Lower leg skin (tissue), 4 donors: ENCODE results near the gene DLGAP4. TPM values are rescaled to one million over a fixed set of nuclear protein-coding genes. Genes with fewer than 3 reads are reported as not detected.

Experiments used
- DNase-seq, 2 donors: peaks; one replicate each; pipeline ENCODE4 v3.0.0-alpha.2; 2019; ENCODE audit warnings: low spot score in 2 of 2
- H3K4me3 ChIP-seq: fragments of 200-600 bp; sonication (generic); 2 replicates; pipeline ENCODE4 v1.5.1; 2017; ENCODE audit warnings: mild to moderate bottlenecking, low read depth; ENCODE audit not compliant: poor library complexity, severe bottlenecking
- CTCF ChIP-seq, 3 donors: fragments of 450-650 bp; IDR thresholded peaks; one replicate each; pipeline ENCODE4 v1.5.1; 2016; ENCODE audit warnings: antibody characterized with exemption in 3 of 3, mild to moderate bottlenecking in 3 of 3, moderate library complexity in 2 of 3
- POLR2A ChIP-seq, 2 donors: fragments of 450-650 bp; IDR thresholded peaks; one replicate each; pipeline ENCODE4 v1.6.1; 2016 to 2017; ENCODE audit warnings: antibody characterized with exemption in 2 of 2, mild to moderate bottlenecking in 1 of 2, moderate library complexity in 1 of 2
- WGBS, 2 donors: methylation state at CpG; one replicate each; pipeline ENCODE4 v1.1.5; 2018; 5-methylcytosine and 5-hydroxymethylcytosine counted together
- intact Hi-C: fragments of 100-400 bp; cut with DNase I; formaldehyde crosslinking; loops from one replicate; pipeline ENCODE4 v1.15.0; 2023; ENCODE audit warnings: low total_unique reads
- total RNA-seq, 4 donors: library from RNA; depleted of rRNA; stranded (reverse); fragments of >200 nt; gene quantifications; one replicate each; pipeline ENCODE4 v1.1.0, GENCODE V29; 2016

DLGAP4 gene
- total RNA-seq, 4 donors from 2014 or later: 75.9 to 162 (median 87.7) TPM

DNA sequence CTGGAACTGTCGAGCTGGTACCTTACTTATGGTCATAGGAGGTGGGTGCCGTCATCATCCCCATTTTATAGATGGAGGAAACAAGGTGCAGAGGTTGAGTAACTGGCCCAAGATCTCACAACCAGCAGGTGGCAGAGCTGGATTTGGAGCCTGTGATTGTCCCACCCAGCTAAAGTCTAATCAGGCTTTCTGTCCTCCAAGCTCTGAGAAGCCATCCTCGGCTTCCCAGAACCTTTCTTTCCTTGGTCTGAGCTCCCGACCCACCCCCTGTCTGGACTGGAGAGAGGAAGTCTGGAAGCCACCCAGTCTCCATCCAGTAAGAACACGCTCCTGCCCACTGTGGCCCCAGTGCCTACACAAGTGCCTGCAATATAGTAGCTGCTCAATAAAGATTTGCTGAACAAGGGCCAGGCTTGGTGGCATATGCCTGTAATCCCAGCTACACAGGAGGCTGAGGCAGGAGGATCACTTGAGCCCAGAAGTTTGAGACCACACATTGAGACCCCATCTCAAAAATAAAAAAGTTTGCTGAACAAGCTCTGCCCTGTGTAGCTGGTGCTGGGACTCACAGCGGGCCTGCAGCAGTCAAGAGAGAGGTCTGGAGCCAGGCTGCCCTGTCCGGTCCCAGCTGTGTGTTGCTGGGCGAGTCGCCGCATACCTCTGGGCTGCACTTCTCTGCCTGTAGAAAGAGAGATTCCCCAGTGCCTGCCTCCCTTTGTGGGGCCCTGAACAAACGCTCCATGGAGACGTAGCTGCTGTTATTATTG is 32.5 kb upstream of the DLGAP4 start:
- 67 to 70% methylated on average over 12 of the region's 12 CpGs for WGBS, 2 donors
- H3K4me3 ChIP-seq: no peak overlapping the region
- peak in 1 of 2 donors; percentile 70 for DNase-seq
- TF ChIP-seq CTCF (IDR thresholded peaks at IDR 0.05) (no peak), POLR2A (IDR thresholded peaks at IDR 0.05) (no peak)
- intact Hi-C loops: no loop called here

DNA sequence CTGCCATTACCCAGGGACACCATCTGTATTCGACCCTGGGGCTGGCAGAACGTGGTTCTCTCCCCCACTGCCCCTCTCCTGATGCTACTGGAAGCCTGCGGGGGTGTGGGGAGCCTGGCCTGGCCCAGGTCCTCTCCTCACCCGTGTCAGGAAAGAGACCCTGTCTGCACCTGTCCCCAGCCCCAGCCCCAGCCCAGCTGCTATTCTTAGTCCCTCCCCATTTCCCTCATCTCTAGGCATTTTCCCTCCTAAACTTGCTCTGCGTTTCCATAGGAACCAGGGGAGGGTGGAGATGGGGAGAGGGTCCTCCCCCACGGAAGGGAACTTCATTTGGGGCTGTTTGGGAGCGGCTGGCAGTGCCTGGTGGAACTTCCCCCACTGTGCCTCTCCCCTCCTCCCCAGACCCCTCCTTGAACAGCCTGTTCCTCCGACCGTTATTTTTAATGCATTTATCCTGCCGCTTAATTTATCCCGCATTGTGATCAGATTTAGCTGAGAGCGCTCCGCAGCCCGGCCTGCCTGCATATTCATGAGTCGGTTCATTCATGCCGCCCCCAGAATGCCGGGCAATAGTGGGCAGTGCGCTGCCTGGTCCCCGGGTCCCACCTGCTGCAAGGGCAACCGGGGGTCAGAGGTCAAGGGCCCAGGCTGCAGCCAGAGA is 31.8 kb upstream of the DLGAP4 start:
- DNase-seq: peak in 1 of 2 donors; percentile 76
- no peak for TF ChIP-seq CTCF (IDR thresholded peaks at IDR 0.05)
- no peak for TF ChIP-seq POLR2A (IDR thresholded peaks at IDR 0.05)
- intact Hi-C loops: no loop called here
- H3K4me3 ChIP-seq: no peak overlapping the region
- WGBS, 2 donors: 32 to 44% methylated on average over 20 of the region's 20 CpGs

DNA sequence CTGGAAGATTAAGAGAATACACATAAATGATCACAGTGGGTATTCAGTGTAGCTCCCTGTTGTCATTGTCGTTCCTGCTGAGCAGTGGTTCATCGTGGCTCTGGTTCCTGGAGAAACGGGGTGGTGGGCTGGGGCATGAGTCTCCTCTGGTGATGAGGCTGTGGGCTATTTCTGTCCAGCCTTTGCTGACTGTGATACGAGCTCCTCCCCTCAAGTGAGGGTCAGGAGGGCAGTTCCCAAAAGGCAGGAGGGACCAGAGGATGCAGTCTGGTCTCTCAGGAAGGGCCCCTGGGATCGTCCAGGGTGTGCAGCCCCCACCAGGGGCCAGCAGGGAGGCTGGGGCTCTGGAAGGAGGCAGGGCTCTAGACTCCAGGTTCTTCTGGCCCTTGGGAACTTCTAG is 31.1 kb upstream of the DLGAP4 start:
- peak in 1 of 2 donors; percentile 50 for DNase-seq
- TF ChIP-seq CTCF (IDR thresholded peaks at IDR 0.05) (no peak), POLR2A (IDR thresholded peaks at IDR 0.05) (no peak)
- H3K4me3 ChIP-seq: no peak overlapping the region
- 68 to 71% methylated on average over 4 of the region's 5 CpGs for WGBS, 2 donors
- intact Hi-C loops: no loop called here

- TF ChIP-seq POLR2A (IDR thresholded peaks at IDR 0.05) (no peak), CTCF (IDR thresholded peaks at IDR 0.05) (no peak)
- no peak overlapping the region for H3K4me3 ChIP-seq
- intact Hi-C loops: no loop called here
- peak in 1 of 2 donors; percentile 42 for DNase-seq
- 74 to 75% methylated on average over 12 of the region's 12 CpGs for WGBS, 2 donors
Observed at GRCh38 chr20:36275441-36276189, 30.5 kb upstream of the DLGAP4 start.

DNA sequence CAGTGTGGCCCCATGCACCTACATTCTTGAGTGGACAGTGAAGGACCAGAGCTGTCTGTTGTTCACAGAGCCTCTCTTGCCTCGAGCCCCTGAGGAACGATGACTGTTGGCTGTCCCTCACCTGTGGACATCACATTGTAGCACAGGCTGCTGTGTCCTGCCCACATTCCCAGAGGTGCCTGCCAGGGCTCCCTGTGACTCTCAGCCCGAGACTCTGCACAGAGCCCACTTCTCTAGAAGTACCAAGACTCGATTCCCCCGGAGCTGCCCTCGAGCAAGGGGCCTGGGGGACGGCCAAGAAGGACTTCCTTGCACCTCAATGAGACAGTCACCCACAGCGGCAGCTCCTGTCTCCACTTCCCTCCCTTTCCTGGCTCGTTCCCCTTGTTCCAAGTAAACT is 28.6 kb upstream of the DLGAP4 start:
- DNase-seq: peak in 1 of 2 donors; percentile 49
- no peak overlapping the region for H3K4me3 ChIP-seq
- intact Hi-C loops: no loop called here
- TF ChIP-seq CTCF (IDR thresholded peaks at IDR 0.05) (no peak), POLR2A (IDR thresholded peaks at IDR 0.05) (no peak)
- 66 to 79% methylated on average over 9 of the region's 9 CpGs for WGBS, 2 donors
